HG03064 (cell line): ENCODE measurements around the gene NFASC.

Experiments used
- ATAC-seq: cut with Tn5 transposase; IDR thresholded peaks from one replicate; pipeline ENCODE4 v1.9.1; 2021; ENCODE audit warnings: low read depth; ENCODE audit not compliant: unreplicated experiment

The NFASC gene

GRCh38 chr1:205028390-205028789 is 157.7 kb downstream of the NFASC start:
- no peak for ATAC-seq

DNA sequence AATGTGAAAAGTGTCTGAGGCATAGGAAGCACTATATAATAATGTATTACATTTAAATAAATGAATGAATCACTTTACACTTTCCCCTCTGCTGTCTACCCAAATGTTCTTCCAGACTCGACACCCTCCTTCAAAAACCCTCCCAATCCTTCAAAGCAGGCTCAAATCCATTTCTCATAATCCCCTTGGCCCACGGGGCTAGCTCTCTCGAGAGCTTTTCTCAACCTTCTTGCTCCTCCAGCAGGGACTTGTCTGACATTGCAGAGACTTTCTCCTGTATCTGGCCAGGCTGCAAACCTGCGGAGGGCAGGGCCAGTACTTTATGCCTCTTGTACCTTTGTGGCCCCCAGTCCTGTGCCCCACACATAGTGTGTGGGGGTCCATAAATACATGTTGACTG is 158.3 kb downstream of the NFASC start:
- ATAC-seq: no peak

DNA sequence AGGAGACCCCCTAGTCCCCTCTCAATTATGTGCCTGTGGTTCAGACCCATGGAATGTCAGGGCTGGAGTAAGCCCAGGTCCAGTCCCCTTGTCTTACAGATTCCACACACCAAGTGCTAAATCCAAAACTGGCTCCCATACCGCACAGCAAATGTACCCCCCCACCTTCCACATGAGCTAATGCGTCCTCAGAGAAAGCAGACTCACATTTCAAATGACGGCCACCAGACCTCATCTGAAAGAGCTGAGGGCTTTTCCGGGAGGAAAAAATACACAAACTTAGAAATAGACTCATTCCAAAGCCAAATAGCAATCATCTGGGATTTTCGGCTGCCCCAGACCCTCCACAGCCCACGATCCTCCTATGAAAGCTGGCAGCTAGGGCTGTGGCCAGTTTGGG is 159.6 kb downstream of the NFASC start:
- ATAC-seq: no peak

DNA sequence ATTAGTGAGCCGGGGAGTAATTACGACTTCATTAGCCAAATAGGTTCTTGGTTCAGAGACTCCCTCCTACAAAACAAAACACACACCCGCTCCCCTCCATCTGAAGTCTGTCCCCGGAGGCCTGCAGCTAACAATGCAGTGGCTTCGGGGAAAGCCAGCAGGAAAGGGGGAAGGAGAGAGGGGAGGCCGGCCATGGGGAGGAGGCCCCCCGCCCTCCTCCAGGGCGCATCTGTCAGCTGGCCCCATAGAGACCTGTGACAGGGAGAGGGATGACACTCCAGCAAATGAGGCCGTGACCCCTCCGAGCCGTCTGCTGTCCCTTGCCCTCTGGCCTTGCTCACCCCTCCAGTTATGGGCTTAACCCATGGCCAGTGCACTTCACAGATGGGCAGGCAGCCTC is 160.2 kb downstream of the NFASC start:
- ATAC-seq: no peak

GRCh38 chr1:205032508-205032907 is 161.8 kb downstream of the NFASC start:
- no peak for ATAC-seq

DNA sequence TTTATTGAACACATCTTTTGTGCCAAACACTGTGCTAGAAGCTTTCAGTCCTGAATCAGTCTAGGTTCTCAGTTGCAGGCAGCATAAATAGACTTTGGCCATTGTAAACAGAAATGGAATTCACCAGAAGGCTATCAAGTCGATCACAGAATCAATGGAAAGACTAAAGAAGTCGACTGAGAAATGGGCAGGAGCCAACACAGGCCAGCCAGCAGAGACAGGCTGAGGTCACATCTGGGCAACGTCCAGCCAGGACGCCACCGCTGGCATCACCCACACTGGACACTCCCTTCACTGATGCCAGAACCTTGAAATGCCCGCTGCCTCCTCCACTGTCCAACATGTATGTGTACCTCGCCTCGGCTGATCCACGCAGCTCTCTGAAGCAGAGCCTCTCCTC is 166.9 kb downstream of the NFASC start:
- ATAC-seq: no peak

DNA sequence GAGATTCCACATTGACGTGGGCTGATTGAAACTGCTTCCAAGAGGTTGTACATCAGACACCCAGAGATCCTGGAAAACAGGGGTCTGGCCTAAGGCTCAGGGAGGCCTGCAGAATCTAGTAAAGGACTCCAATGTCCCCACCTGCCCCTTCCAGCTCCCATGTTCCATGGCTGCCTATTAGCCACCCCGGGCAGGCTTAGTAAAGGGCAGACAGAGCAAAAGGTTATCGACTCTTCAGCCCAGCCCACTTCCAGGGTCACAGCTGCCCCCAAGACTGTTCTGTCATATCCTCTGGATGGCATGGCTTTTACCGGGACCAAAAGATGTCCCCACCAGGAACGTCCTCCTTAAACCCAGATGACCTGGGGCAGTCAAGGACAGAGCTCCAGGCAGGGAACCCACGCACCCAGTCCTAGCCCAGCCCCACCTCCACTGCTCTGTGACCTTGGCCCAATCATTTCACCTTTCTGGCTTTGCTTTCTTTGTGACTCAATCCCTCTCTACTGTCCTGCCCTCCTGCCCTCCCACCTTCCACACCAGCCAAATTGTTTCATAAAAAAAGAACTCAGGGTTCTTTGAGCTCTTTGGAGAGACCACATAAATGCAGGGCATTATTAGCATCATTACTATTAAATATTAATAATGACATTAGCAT is 167.6 kb downstream of the NFASC start:
- no peak for ATAC-seq

- ATAC-seq: no peak
Measured at GRCh38 chr1:205041001-205041715, 170.5 kb downstream of the NFASC start.

GRCh38 chr1:205041998-205042910 is 171.6 kb downstream of the NFASC start:
- ATAC-seq: no peak

DNA sequence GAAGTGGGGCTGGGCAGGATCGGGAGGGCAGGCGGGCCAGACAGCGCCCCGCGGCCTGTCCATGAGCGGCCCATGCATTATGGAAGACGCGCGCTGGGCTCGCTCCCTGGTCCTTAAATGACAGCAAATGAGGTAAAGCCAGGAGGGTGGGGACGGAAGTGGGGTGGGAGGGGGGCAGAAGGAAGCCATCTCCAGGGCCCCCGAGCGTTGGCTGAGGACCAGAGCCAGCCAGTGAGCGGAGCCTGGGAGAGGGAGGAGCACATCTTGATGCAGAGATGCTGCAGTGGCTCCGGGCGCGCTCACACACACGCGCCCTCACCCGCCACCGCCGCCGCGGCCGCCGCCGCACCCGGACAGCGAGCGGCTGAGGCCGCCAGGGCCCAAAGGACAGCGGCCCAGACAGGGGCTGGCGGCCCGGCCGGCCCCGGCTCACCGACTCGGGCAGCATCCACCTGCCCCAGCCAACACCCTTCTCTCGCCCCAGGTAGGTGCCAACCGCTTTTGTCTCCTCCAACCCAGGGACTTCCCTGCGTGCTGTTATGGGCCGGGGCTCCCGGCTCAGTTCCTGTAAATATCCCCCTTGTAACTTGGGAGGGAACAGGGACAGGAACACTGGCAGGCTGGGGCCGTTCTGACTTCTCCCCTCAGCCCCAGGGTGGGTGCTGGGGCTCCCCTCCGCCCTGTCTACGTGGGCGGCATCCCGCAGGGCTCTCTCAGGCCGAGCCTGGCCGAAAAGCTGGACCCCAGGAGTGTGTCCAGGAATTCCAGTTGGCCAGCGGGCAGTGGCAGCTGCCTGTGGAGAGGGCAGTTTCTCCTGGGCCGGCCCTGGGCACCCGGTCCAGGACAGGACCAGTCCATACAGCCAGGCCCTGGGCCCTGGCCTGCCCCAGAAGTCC is 172.5 kb downstream of the NFASC start, which contains the start of gene CNTN2:
CNTN2 (plus strand) TSS at position 302 of the 896 bp plus-strand sequence. CDS start 9,974 bp downstream, outside the sequence.
- no peak for ATAC-seq

DNA sequence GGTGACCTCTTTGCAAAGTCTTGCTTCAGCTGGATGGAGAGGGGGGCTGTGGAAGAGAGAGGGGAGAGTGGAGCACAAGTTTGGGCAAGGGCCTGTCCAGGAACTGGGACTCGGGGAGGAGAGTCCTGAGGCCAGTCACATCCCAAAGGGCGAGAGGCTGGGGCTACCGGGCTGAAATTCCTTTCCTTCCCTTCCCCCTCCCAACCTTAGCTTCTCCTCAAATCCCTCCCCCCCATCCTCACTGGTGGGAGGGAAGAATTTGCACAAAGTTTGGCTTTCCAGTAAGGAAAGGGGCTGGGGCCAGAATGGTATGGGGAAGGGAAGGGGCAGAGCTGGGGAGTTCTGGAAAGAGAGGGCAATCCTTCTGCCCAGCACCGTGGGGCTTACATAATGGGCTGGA is 173.2 kb downstream of the NFASC start:
- ATAC-seq: no peak

- ATAC-seq: no peak
Measured at GRCh38 chr1:205044741-205045140, 174.1 kb downstream of the NFASC start.

DNA sequence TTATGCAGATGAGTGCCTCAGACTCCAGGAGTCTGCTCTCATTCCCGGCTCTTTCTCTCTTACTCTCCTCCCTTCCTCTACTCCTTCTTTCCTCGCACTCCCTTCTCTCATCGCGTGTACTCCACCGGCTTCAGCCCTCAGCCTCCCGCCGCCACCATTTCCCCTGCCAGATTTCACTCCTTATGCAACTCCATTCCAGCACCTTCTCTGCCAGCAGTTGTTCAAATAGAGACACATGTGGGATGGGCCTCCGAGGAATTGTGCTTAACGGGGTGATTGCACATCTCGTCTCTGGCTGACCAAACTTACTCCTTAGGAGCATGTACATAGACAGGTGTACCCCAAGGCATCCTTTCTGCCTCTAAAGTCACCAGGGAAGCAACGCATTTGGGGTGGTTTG is 174.5 kb downstream of the NFASC start:
- ATAC-seq: no peak

DNA sequence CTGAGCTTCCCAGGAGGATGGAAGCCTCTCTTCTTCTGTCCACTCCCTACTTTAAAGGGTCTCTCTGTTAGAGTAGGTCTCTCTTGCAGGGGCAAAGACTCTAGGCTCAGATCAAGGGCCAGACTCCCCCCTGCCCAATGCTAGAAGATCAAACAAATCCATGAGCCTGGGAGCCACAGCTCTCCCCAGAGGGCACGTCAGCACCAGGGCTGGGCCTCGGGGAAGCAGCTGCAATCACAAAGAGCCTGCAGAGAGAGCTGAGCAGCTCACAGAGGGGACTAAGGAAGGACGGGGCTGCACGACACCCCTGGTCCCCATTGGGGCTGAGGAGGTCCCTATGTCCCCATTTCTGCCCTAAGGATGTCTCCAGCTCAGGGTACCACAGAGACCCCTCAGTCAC is 176.2 kb downstream of the NFASC start:
- no peak for ATAC-seq

- no peak for ATAC-seq
Measured at GRCh38 chr1:205047764-205048231, 177.1 kb downstream of the NFASC start.

DNA sequence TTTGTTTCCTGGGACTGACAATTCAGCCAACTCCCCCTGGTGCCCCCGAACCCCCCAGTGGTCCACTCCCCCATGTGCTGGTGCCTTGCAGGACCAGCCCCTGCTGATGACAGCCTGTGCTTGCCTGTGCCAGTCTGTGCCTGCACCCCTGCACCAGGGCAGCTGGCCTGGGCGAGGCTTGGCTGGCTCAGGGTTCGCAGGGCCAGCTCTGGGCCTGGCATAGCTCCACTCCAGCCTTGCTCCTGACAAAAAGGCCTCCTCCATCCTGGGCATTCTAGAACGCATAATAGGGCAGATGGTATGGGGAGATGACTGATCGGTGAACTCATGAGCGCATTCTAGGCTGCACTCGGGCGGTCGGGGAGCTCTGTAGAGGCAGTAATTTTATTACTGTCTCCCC is 177.7 kb downstream of the NFASC start:
- ATAC-seq: no peak

DNA sequence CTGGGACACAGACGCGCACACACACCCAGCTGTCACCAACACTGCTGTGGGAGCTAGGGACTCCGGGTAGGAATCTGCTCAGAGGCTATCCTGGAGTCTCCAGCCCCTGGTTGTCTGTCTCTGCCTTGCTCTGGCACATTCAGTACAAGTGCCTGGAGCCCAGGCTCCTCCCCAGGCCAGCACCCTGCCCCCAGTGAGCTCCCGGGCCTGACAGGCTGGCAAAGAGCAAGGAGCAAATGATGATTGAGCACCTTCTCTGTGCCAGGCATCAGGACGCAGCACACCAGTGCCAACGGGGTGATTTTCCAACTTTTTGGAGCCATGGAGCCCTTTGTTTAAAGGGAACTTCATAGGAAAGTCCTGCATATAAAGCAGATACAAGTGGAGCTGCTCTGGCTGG is 178.8 kb downstream of the NFASC start:
- ATAC-seq: no peak

DNA sequence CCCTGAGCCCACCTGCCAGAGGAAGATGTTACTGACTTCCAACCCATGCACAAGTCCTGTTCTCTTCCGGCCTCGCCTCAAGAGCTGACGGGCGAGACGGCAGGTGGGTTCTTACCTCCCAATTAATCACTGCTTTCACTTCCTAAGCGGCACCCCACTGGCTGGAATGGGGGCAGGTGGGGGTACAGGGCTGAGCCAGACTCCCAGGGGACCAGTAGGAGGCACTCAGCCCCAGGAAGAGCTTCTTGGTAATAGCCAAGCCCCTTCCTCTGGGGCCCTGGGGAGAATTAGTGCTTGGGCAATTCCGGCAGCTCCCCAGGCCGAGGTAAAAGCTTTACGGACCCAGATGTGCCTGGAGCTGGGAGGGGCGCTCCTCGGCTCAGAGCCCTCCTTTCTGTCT is 182.0 kb downstream of the NFASC start:
- no peak for ATAC-seq

DNA sequence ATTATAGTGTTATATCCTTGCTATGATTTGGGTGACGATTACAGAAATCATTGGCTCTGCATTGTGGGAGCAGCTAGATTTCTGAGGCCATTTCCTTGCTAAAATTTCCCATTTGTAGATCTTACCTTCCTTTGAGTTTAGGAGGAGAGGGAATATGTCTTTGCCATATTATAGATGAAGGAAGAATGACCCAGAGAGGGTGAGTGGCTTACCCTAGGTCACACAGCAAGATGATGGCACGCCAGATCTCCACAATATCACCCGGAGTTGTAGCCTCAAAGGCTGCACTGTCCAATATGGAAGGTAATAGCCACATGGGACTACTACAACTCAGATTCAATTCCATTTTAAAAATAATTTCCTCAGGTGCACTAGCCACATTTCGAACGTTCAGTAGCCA is 182.6 kb downstream of the NFASC start:
- no peak for ATAC-seq

DNA sequence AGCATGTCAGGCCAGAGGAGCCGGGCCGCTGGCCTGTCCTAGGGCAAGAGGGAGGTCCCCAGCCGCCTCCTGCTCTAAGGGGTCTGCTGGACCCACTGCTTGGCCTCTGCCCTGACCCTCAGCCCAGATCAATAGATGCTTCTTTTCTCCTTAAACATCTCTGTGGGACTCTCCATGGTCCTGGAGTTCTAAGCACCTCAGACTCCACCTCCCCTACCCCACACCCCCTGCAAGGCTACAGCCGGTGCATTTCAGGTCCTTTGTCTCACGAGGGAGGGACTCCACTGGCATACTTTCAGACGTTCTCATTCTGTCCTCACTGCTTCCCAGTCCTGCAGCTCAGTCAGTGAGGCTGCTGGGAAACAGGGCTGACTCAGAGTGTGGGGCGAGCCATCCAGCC is 183.4 kb downstream of the NFASC start:
- ATAC-seq: no peak
